Measurements from ENCODE around the gene DNAH14.
"Not testable (repeated sequence)": the region's sequence is repeated elsewhere in the genome, so short reads cannot be mapped to it uniquely, and the experiment has no call there.

- TF ChIP-seq SUZ12 (IDR thresholded peaks at IDR 0.05; ENCODE audit: extremely low read depth, insufficient read depth, insufficient read length); ZNF274 (IDR thresholded peaks at IDR 0.05; ENCODE audit: low read depth, low read length): not testable (repeated sequence)
Observed at GRCh38 chr1:225177409-225177808, 247.9 kb downstream of the DNAH14 start.

Data from NT2/D1 (cell line).